Neuronal stem cell (in vitro differentiated cells): ENCODE results near the gene KCNJ5.
A peak's percentile ranks its signal among the peaks of the same experiment; 100 is the strongest.

Experiments used
- DNase-seq: peaks from one replicate; pipeline ENCODE4 v3.0.0-alpha.2; 2013; ENCODE audit warnings: low spot score
- H2AFZ ChIP-seq: one replicate; pipeline ENCODE4 v1.6.1; 2013; ENCODE audit warnings: mild to moderate bottlenecking, low read length, inconsistent platforms
- H2AK5ac ChIP-seq: 2 replicates; pipeline ENCODE4 v1.6.1; 2013; ENCODE audit warnings: low read depth, mild to moderate bottlenecking, inconsistent platforms, low read length, moderate library complexity, mixed read lengths
- H2BK120ac ChIP-seq: 2 replicates; pipeline ENCODE4 v1.6.1; 2013; ENCODE audit warnings: low read depth, mild to moderate bottlenecking, inconsistent platforms, low read length, moderate library complexity, mixed read lengths
- H2BK12ac ChIP-seq: one replicate; pipeline ENCODE4 v1.6.1; 2013; ENCODE audit warnings: low read length, inconsistent platforms
- H2BK15ac ChIP-seq: 2 replicates; pipeline ENCODE4 v1.6.1; 2013; ENCODE audit warnings: mild to moderate bottlenecking, low read length, inconsistent platforms, mixed read lengths
- H2BK5ac ChIP-seq: one replicate; pipeline ENCODE4 v1.6.1; 2013; ENCODE audit warnings: inconsistent platforms, mild to moderate bottlenecking, low read length, moderate library complexity
- H3K14ac ChIP-seq: one replicate; pipeline ENCODE4 v1.6.1; 2013; ENCODE audit warnings: low read length, inconsistent platforms
- H3K18ac ChIP-seq: 2 replicates; pipeline ENCODE4 v1.6.1; 2013; ENCODE audit warnings: low read length, inconsistent platforms
- H3K23ac ChIP-seq: 2 replicates; pipeline ENCODE4 v1.6.1; 2013; ENCODE audit warnings: low read depth, mild to moderate bottlenecking, mixed read lengths, low read length, inconsistent platforms; ENCODE audit not compliant: poor library complexity
- H3K27ac ChIP-seq: replicated peaks from 3 replicates; pipeline ENCODE4 v1.5.1; 2013; ENCODE audit warnings: low read length, inconsistent platforms
- H3K27me3 ChIP-seq, 3 experiments: 2 replicates each; pipeline ENCODE4 v1.6.1; 2013; ENCODE audit warnings: low read length in 3 of 3, mild to moderate bottlenecking in 2 of 3, inconsistent platforms in 1 of 3, low read depth in 1 of 3, mixed read lengths in 1 of 3, moderate library complexity in 1 of 3; ENCODE audit not compliant: control insufficient read depth in 3 of 3, insufficient read depth in 3 of 3
- H3K36me3 ChIP-seq, 2 donors: replicated peaks in 1 of 2; 2 replicates each; pipeline ENCODE4 v1.6.1; 2013; ENCODE audit warnings: low read length in 2 of 2; ENCODE audit not compliant: control insufficient read depth in 2 of 2, insufficient read depth in 2 of 2
- H3K4ac ChIP-seq: 2 replicates; pipeline ENCODE4 v1.6.1; 2013; ENCODE audit warnings: inconsistent platforms, mild to moderate bottlenecking, low read length, moderate library complexity
- H3K4me1 ChIP-seq, 2 donors: 1 replicate in 1 of 2; 2 replicates in 1 of 2; pipeline ENCODE4 v1.6.1; 2013; ENCODE audit warnings: low read length in 2 of 2, low read depth in 1 of 2; ENCODE audit not compliant: control insufficient read depth in 2 of 2, insufficient read depth in 1 of 2
- H3K4me2 ChIP-seq: one replicate; pipeline ENCODE4 v1.6.1; 2013; ENCODE audit warnings: mild to moderate bottlenecking, low read length, inconsistent platforms; ENCODE audit not compliant: insufficient read depth, poor library complexity, severe bottlenecking
- H3K4me3 ChIP-seq, 2 donors: 2 replicates each; pipeline ENCODE4 v1.5.1; 2013; ENCODE audit warnings: low read length in 2 of 2, mild to moderate bottlenecking in 2 of 2, inconsistent platforms in 1 of 2, moderate library complexity in 1 of 2
- H3K79me1 ChIP-seq: one replicate; pipeline ENCODE4 v1.6.1; 2013; ENCODE audit warnings: low read depth, mild to moderate bottlenecking, inconsistent platforms, low read length, moderate library complexity
- H3K9ac ChIP-seq: one replicate; pipeline ENCODE4 v1.6.1; 2013; ENCODE audit warnings: mild to moderate bottlenecking, low read depth, low read length, inconsistent platforms; ENCODE audit not compliant: poor library complexity
- H3K9me3 ChIP-seq, 2 donors: replicated peaks in 1 of 2; 2 replicates each; pipeline versions ENCODE3 to v1.6.1; 2013; ENCODE audit warnings: low read length in 2 of 2, mild to moderate bottlenecking in 2 of 2, inconsistent platforms in 1 of 2, low read depth in 1 of 2, mixed read lengths in 1 of 2, moderate library complexity in 1 of 2; ENCODE audit not compliant: control insufficient read depth in 2 of 2, insufficient read depth in 1 of 2
- H4K8ac ChIP-seq: one replicate; pipeline ENCODE4 v1.6.1; 2013; ENCODE audit warnings: low read depth, mild to moderate bottlenecking, inconsistent platforms, low read length, moderate library complexity
- H4K91ac ChIP-seq: one replicate; pipeline ENCODE4 v1.6.1; 2013; ENCODE audit warnings: low read length, low read depth, mild to moderate bottlenecking, inconsistent platforms; ENCODE audit not compliant: poor library complexity
- WGBS, 2 donors: extraction: QIAGEN DNeasy Blood & Tissue Kit; methylation state at CpG; one replicate each; pipeline ENCODE4 v1.1.7; 2013; ENCODE audit warnings: missing lambda C conversion rate in 2 of 2, mixed read lengths in 1 of 2; ENCODE audit not compliant: insufficient read length in 2 of 2, insufficient replicate concordance in 1 of 2; ENCODE audit errors: extremely low coverage in 2 of 2; 5-methylcytosine and 5-hydroxymethylcytosine counted together

Gene KCNJ5

DNA sequence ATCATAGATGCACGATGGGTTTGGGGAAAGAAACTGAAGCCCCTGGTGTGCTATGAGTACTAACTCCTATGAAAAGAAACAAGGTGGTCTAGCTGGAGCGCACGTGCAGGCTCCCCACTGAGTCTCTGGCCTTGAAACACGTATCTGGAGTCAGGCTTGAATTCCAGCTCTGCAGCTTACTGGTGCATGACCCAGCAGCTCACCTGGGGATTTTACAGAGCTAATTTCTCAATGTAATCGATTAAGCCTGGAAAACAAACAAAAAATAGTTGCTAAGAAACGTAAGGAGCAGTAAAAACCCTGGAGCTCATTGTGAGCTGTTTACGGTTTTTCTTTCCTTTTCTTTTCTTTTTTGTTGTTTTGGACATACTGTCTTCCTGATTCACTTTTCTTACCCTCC, 36.3 kb upstream of the KCNJ5 start:
- no peak overlapping the region for H3K4ac ChIP-seq
- H2BK120ac ChIP-seq: no peak overlapping the region
- no peak overlapping the region for H2BK15ac ChIP-seq
- no peaks in the 10 kb centered on the region for H3K36me3 ChIP-seq
- no peak overlapping the region for H2BK12ac ChIP-seq
- no CpG with 5 or more reads among the region's 7 CpGs for WGBS, 2 donors
- H2BK5ac ChIP-seq: no peak overlapping the region
- no peak overlapping the region for H3K9ac ChIP-seq
- no peak overlapping the region for H2AFZ ChIP-seq
- no peak overlapping the region for H4K8ac ChIP-seq
- peaks cover 0 to 2% (median 0%) of the 10 kb centered on the region in 3 experiments for H3K27me3 ChIP-seq
- no peak overlapping the region for H3K18ac ChIP-seq
- H3K4me1 ChIP-seq: no peaks in the 10 kb centered on the region
- no peaks in the 10 kb centered on the region for H3K79me1 ChIP-seq
- H4K91ac ChIP-seq: no peak overlapping the region
- no peak overlapping the region for H3K27ac ChIP-seq
- no peak overlapping the region for H3K4me2 ChIP-seq
- no peak for DNase-seq
- H2AK5ac ChIP-seq: no peak overlapping the region
- no peak overlapping the region for H3K14ac ChIP-seq
- H3K4me3 ChIP-seq: no peak overlapping the region
- no peak overlapping the region for H3K23ac ChIP-seq
- H3K9me3 ChIP-seq: no peaks in the 10 kb centered on the region

GRCh38 chr11:128856241-128856640, 34.9 kb upstream of the KCNJ5 start:
- H3K4me3 ChIP-seq: no peak overlapping the region
- no peak overlapping the region for H3K27ac ChIP-seq
- no peak overlapping the region for H2BK15ac ChIP-seq
- H3K27me3 ChIP-seq: peaks cover 0 to 2% (median 0%) of the 10 kb centered on the region in 3 experiments
- H3K9me3 ChIP-seq: no peaks in the 10 kb centered on the region
- H2AFZ ChIP-seq: no peak overlapping the region
- no peak overlapping the region for H3K23ac ChIP-seq
- no peak for DNase-seq
- H2BK5ac ChIP-seq: no peak overlapping the region
- WGBS, 2 donors: no CpG with 5 or more reads among the region's 6 CpGs
- H2BK120ac ChIP-seq: no peak overlapping the region
- no peak overlapping the region for H2AK5ac ChIP-seq
- no peak overlapping the region for H4K91ac ChIP-seq
- H3K18ac ChIP-seq: peak overlapping the region; percentile 46
- H3K9ac ChIP-seq: no peak overlapping the region
- no peaks in the 10 kb centered on the region for H3K36me3 ChIP-seq
- H3K4me2 ChIP-seq: no peak overlapping the region
- no peaks in the 10 kb centered on the region for H3K4me1 ChIP-seq
- H3K4ac ChIP-seq: no peak overlapping the region
- no peak overlapping the region for H4K8ac ChIP-seq
- H2BK12ac ChIP-seq: no peak overlapping the region
- no peaks in the 10 kb centered on the region for H3K79me1 ChIP-seq
- peak overlapping the region; percentile 33 for H3K14ac ChIP-seq

GRCh38 chr11:128857341-128857740, 33.8 kb upstream of the KCNJ5 start:
- no peak overlapping the region for H4K91ac ChIP-seq
- H2BK120ac ChIP-seq: no peak overlapping the region
- no peak overlapping the region for H2BK15ac ChIP-seq
- no peak overlapping the region for H3K14ac ChIP-seq
- no peaks in the 10 kb centered on the region for H3K4me1 ChIP-seq
- no peak overlapping the region for H3K4me2 ChIP-seq
- no peak overlapping the region for H4K8ac ChIP-seq
- H2AFZ ChIP-seq: no peak overlapping the region
- H3K18ac ChIP-seq: no peak overlapping the region
- H3K9ac ChIP-seq: no peak overlapping the region
- no peaks in the 10 kb centered on the region for H3K36me3 ChIP-seq
- WGBS, 2 donors: no CpG with 5 or more reads among the region's 2 CpGs
- no peak overlapping the region for H3K23ac ChIP-seq
- no peak overlapping the region for H3K4me3 ChIP-seq
- no peaks in the 10 kb centered on the region for H3K79me1 ChIP-seq
- no peak overlapping the region for H2AK5ac ChIP-seq
- peaks cover 0 to 2% (median 0%) of the 10 kb centered on the region in 3 experiments for H3K27me3 ChIP-seq
- H3K9me3 ChIP-seq: no peaks in the 10 kb centered on the region
- no peak overlapping the region for H3K4ac ChIP-seq
- no peak overlapping the region for H3K27ac ChIP-seq
- no peak overlapping the region for H2BK12ac ChIP-seq
- DNase-seq: no peak
- no peak overlapping the region for H2BK5ac ChIP-seq

DNA sequence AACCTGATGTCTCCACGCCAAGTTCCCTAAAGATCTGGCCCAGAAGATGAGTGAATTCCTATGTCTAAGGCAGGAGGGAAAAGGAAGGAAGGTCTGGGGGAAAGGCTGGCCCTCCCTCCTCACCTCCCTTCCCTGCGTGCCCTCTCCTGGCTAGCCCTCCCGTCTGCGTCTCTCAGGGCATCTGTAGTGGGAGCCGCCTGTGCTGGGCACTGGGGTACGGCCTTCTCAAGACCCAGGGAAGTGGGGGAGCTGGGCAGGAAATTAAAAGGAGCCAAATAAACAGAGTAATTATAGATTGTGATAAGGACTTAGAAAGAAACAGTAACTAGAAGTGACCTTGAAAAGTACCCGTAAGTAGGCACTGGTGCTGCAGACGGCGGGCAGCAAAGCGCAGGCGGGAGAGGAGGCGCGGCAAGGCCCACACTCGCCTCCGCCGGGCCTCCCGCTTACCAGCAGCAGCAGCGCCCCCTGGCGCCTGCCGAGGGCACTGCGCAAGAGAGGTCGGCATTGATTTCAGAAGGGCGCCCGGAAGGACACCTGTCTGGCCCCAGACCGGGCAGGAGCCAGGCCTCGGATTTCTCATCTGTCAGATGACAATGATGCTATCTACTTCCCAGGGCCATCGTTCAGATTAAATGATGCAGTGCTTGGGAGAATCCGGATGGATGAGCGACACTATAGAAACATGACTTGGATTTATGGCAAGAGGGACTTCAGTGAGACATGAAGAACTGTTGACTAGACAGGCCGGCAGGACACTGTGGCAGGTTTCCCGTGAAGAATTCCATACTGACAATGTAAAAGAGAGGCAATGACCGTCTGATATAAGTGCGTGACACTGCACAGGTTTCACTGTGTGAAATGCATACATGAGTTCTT, 31.4 kb upstream of the KCNJ5 start:
- Histone ChIP-seq H4K91ac (no peak overlapping the region), H2AK5ac (no peak overlapping the region), H3K4me1 (no peaks in the 10 kb centered on the region), H3K9ac (no peak overlapping the region), H2BK15ac (no peak overlapping the region), H3K27ac (no peak overlapping the region), H3K4me2 (no peak overlapping the region), H3K4me3 (no peak overlapping the region), H3K9me3 (no peaks in the 10 kb centered on the region), H3K18ac (no peak overlapping the region), H2BK5ac (no peak overlapping the region), H3K14ac (peak overlapping the region; percentile 91), H4K8ac (no peak overlapping the region), H2AFZ (no peak overlapping the region), H2BK12ac (no peak overlapping the region), H3K79me1 (no peaks in the 10 kb centered on the region), H3K27me3 (no peaks in the 10 kb centered on the region), H3K36me3 (no peaks in the 10 kb centered on the region), H3K4ac (no peak overlapping the region), H2BK120ac (no peak overlapping the region), H3K23ac (no peak overlapping the region)
- no CpG with 5 or more reads among the region's 33 CpGs for whole genome bisulfite sequencing, 2 donors
- peak; percentile 69 for DNase-seq
